ENCODE results near the gene PLXNA3.
A peak's percentile ranks its signal among the peaks of the same experiment; 100 is the strongest.

PLXNA3 gene

DNA sequence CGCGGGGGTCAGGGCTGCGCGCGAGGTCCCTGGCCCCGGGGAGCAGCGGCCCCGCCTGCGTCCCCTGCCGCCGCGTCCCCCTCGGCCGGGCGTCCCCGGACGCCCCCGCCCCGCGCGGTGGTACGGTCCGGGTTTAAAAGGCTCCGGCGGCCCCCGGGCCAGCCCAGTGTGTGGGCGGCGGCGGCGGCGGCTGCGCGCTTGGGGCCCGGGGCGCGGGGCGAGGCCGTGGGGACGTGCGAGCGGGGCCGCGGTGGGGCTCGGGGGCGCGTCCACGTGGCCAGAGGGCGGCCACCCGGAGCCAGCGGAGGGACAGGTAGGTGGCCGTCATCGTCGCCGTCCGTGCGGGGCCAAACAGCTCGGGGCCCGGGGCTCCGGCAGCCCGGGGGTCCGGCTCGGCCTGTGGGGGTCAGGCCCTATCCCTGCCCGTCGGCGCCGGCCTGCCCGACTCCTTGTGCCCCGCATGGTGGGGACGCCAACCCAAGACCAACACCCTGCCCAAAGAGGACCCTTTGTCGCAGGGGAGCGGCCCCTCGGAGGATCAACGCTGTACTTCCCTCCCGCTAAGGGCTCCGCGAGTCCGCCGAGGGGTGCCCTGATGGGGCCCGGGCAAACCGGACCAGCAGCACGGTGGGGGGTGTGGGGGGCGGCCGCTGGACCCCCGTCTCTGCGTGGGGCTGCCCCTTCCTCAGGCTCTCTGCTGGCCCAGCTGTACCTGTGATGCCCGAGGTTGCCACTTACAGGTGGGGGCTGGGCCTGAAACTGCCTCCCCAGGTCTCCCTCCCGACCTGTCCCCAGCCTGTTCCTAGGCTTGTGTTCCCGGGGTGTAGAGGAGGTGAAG is at the start of gene PLXNA3:
TSS of gene PLXNA3 (plus strand) at position 166 of the 838 bp plus-strand sequence. CDS start 1,903 bp downstream, outside the sequence.
- DNase-seq = peak; percentile 68

DNA sequence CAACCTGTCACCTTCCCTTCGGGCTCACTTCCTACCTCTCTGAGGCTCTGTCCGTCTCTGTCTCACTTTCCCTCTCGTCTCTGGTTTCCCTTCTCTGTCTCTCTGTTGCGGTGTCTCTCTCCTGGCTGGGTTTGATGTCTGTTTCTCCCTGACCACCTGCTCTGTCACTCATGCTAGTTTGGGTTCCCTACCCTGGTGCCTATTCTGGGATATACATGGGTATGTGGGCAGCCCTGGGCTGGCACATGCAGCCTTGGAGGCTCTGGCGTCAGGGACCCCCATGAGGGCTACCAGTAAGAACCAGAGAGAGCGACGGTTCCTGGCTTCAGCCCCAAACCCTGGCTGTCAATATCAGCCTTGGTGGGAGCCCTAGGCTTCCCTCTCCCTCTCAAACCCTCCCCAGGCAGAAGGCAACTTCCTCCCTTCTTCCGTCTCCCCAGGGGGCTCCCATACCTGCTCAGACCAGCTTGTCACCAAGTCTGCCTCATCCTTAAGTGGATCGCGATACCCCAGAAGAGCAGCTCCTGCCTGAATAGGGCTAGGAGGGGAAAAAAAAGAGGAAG is 49.3 kb upstream of the PLXNA3 start:
- DNase-seq = no peak

DNA sequence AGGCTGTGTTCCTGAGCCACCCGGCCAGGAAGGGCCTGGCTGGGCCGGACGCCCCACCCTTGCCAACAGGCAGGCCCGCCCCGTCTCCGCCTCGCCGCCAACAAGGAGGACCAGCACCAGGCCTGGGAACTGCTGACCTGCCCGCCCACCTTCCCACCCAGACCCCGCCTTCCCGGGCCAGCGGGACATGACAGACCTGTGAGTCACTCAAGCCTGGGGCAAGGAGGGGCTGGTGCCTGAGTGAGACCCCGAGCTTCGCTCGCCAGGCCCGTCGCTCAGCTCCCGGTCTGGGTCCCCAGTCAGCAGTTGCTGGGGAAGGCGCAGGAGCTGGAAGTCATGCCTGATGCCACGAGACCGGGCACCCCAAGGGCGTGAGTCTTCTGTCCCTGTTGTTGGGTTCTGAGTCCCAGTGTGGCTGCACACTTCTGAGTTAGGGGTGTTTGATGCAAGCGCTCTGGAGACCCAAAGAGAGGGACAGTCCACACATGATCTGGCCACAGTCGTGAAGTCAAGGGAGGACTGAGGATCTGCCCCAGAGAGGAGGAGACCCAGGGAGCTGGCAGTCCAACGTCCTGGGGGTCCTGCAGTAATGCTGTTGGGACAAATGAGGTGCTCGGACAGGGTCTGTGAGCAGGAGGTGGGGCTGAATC is 48.7 kb upstream of the PLXNA3 start, which contains the start of gene DNASE1L1:
TSS of gene DNASE1L1 (minus strand) at position 33 of the 650 bp plus-strand sequence. CDS start 3,686 bp downstream, outside the sequence.
- DNase-seq = no peak

DNA sequence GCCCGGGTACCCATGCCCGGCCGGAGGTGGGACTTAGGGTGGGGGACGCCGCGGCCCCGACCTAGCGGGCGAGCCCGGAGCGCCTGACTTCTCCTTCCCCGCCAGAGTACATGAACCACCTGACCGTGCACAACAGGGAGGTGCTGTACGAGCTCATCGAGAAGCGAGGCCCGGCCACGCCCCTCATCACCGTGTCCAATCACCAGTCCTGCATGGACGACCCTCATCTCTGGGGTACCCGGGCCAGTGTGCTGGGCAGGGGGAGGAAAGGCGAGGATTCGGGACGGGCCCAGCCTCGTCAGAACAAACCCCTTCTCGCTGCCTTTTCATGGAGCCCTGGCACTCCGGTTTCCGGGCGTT is 46.1 kb upstream of the PLXNA3 start:
- peak; percentile 72 for DNase-seq

DNA sequence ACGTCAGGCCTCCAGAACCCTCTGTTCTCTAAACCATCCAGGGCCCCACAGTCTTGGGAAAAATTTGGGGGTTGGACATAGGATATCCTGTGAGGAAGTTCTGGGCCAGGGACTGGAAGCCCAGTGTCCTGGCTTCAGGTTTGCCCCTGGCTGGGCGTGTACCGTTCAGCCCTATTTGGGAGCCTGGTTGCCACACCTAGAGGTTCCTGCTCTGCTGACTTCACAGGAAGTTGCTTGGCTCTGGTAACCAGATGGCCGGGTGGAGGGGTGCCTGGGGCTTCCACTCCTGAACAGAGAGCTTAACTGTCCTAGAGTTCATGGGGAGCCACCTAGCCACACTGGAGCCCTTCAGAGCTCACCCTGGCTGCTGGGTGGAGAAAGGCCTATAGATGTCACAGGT is 45.6 kb upstream of the PLXNA3 start:
- DNase-seq = peak; percentile 52

DNA sequence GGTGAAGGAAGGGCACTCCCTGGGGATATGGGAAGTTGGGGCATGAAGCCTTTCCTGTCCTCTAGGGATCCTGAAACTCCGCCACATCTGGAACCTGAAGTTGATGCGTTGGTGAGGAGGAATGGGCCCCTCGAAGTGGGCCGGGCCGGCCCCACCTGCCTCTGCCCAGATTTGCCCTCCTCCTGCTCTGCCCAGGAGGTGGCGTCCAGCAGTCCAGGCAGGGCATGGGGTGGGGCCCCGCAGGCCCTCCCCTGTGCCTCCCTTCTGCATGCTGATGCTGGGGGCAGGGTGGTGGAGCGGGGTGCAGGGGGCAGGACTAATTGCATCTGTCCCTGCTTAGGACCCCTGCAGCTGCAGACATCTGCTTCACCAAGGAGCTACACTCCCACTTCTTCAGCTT is 44.9 kb upstream of the PLXNA3 start:
- DNase-seq = no peak

DNA sequence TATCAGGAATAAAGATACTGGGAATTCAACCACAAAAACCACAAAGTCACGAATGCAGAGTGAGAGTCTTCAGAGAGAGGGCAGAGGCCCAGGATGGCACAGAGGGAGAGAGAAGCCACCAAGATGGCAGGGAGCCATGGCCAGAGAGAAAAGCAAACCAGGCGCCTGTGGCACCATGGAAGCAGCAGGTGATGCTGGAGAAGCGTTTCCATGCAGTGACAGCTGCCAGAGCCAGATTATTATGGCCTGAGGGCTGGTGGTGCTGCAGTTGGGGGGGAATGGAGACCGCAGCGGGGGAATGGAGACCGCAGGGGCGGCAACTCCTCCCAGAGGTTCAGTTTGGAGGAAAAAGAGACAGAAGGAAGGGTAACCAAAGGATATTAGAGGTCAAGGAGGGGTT is 40.9 kb upstream of the PLXNA3 start:
- peak; percentile 82 for DNase-seq

- no peak for DNase-seq
Measured at GRCh38 chrX:154419189-154419588, 38.9 kb upstream of the PLXNA3 start.

DNA sequence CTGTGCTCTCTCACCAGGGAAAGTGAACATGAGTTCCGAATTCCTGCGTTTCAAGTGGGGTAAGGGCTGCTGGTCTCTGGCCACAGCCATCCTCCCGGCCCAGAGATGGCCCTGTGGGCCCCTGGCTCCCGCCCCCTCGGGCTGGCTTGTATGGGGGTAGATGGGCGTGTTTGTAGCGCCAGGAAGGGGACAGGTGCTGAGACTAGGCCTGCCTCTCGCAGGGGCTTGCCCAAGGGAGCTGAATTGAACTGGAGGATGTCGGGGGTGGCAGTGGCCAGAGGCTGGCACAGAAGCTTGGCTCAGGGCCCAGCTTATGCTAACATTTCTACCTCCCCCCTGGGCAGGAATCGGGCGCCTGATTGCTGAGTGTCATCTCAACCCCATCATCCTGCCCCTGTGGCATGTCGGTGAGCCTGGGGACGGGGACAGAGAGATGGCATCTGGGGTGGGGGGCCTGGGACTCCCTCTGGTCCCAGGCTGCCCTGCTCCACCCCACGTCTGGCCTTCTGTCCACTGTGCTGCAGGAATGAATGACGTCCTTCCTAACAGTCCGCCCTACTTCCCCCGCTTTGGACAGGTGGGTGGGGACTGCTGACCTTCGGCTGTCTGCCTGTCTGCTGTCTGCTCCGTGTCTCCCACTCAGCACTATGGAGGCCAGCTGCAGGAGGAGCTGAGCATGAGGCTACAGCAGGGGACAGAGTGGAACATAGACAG is 38.2 kb upstream of the PLXNA3 start:
- peak; percentile 83 for DNase-seq

- DNase-seq = no peak
Measured at GRCh38 chrX:154420402-154420756, 37.7 kb upstream of the PLXNA3 start.

- DNase-seq = no peak
Measured at GRCh38 chrX:154426916-154427770, 30.9 kb upstream of the PLXNA3 start.

GRCh38 chrX:154428176-154429171 is 29.6 kb upstream of the PLXNA3 start, which contains the start of gene ATP6AP1:
ATP6AP1 (plus strand) TSS chrX:154428677; CDS start chrX:154428693, 16 bp downstream.
- peak; percentile 96 for DNase-seq

- DNase-seq = no peak
Measured at GRCh38 chrX:154429711-154430110, 28.4 kb upstream of the PLXNA3 start.

- DNase-seq = no peak
Measured at GRCh38 chrX:154430479-154430878, 27.6 kb upstream of the PLXNA3 start.

DNA sequence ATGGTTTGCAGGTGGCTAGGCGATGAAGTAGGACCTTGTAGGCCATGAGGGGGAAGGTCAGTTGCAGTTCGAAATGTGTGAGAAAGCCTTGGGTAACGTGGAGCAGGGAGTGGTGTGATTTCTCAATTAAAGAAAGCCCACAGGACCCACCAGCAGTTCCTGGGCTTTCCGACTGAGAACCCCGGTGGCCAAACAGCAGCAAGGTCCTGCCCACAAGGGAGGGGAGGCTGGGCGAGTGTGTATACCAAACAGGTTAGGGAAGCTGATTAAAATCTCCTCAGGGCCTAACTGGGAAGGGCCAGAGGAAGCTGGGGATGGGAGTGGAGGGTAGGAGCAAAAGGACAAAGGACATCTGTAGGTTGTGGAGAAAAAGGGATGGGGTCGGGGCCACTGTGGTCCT is 27.2 kb upstream of the PLXNA3 start:
- DNase-seq = no peak

- DNase-seq = no peak
Measured at GRCh38 chrX:154431341-154431740, 26.7 kb upstream of the PLXNA3 start.

- no peak for DNase-seq
Measured at GRCh38 chrX:154432210-154432609, 25.9 kb upstream of the PLXNA3 start.

- no peak for DNase-seq
Measured at GRCh38 chrX:154433605-154434004, 24.5 kb upstream of the PLXNA3 start.

DNA sequence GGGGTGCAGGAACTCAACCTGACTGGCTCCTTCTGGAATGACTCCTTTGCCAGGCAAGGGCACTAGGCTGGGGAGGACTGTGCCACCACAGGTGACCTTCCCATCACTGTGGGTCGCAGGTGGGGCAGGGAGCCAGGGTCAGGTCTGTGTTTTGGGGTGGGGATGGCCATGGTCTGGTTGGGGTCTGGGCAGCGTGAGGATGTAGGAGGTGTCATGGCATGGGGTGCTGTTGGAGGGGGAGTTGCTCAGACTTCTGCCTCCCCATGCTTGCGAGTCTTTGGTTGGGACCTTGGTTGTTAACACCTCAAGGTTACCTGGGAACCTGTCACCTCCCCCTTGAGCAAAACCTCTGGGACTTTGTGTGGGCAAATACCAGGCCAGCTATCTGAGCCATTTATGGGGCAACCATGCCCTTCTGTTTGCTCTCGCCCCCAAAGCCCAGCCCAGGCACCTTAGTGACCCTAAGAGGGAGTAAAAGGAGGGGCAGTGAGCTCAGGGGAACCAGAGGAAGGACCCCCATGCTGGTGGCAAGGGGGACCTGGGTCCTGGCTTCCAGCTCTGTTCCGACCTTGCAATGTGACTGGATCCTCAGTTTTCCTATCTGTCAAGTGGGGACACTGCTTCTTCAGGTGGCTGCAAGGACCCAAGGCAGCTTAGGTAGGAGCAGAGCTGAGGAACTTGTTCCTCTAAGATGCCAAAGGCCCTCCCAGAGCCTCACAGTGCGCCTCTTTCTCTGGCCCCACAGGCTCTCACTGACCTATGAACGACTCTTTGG is 23.5 kb upstream of the PLXNA3 start:
- DNase-seq = no peak

DNA sequence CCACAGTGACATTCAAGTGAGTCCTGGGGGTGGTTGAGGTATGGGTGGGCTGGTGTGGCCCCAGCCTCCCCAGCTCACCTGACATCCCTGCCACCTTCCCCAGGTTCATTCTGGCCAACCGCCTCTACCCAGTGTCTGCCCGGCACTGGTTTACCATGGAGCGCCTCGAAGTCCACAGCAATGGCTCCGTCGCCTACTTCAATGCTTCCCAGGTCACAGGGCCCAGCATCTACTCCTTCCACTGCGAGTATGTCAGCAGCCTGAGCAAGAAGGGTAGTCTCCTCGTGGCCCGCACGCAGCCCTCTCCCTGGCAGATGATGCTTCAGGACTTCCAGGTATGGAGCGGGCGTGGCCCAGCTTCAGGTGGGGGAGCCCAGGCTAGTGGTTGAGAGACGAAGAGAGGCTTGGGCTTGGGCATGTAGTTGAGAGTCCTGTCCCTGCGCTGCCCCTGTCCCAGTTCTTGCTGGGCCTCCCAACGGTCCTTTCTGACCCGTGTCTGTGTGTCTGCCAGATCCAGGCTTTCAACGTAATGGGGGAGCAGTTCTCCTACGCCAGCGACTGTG is 22.8 kb upstream of the PLXNA3 start:
- no peak for DNase-seq

All from NCI-H69 (cell line).